Measurements from ENCODE around the gene COL4A2.

The COL4A2 gene

GRCh38 chr13:110503037-110503901 is 196.2 kb downstream of the COL4A2 start:
- peak overlapping the region; percentile 52 for H3K27ac ChIP-seq
- DNase-seq: peak; percentile 90
- TF ChIP-seq, protein P1, sequence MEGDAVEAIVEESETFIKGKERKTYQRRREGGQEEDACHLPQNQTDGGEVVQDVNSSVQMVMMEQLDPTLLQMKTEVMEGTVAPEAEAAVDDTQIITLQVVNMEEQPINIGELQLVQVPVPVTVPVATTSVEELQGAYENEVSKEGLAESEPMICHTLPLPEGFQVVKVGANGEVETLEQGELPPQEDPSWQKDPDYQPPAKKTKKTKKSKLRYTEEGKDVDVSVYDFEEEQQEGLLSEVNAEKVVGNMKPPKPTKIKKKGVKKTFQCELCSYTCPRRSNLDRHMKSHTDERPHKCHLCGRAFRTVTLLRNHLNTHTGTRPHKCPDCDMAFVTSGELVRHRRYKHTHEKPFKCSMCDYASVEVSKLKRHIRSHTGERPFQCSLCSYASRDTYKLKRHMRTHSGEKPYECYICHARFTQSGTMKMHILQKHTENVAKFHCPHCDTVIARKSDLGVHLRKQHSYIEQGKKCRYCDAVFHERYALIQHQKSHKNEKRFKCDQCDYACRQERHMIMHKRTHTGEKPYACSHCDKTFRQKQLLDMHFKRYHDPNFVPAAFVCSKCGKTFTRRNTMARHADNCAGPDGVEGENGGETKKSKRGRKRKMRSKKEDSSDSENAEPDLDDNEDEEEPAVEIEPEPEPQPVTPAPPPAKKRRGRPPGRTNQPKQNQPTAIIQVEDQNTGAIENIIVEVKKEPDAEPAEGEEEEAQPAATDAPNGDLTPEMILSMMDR (IDR thresholded peaks at IDR 0.05; ENCODE audit: low read depth, low read length, missing control alignments): no peak
- no peaks in the 10 kb centered on the region for H3K27me3 ChIP-seq (replicated peaks)
- peaks cover 94% of the 10 kb centered on the region for H3K36me3 ChIP-seq (replicated peaks)
- H3K4me3 ChIP-seq (ENCODE audit: low read depth, low read length): no peak overlapping the region
- in situ Hi-C loops (cut with HindIII; ENCODE audit: low pct_ligation_motif_present, low sequenced_read_pairs): no loop called here

- Histone ChIP-seq H3K27me3 (replicated peaks) (no peaks in the 10 kb centered on the region), H3K4me3 (ENCODE audit: low read depth, low read length) (no peak overlapping the region), H3K36me3 (replicated peaks) (peaks cover 94% of the 10 kb centered on the region), H3K27ac (peak overlapping the region; percentile 52)
- DNase-seq: no peak
- TF ChIP-seq, protein P1 (IDR thresholded peaks at IDR 0.05; ENCODE audit: low read depth, low read length, missing control alignments): no peak
- in situ Hi-C loops (cut with HindIII; ENCODE audit: low pct_ligation_motif_present, low sequenced_read_pairs): no loop called here
Observed at GRCh38 chr13:110503979-110504499, 197.0 kb downstream of the COL4A2 start.

DNA sequence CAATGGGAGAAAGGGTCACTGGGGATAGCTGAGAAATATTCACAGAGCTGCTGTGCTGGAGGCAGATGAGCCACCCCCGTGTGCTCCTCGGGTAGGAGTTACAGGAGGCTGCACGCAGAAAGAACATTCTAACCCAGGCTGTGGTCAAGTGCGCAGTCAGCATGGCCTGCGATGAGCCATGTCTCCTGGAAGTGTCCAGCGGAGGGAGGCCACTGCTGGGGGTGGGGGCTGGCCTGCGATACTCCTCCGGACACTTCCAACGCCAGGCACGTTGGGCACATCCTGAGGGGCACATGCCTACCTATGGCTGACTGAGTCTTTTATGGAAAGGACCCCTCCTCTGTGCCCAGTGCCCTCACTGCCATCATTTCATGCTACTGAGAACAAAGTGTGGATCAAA is 198.5 kb downstream of the COL4A2 start:
- Histone ChIP-seq H3K27me3 (replicated peaks) (no peaks in the 10 kb centered on the region), H3K36me3 (replicated peaks) (peaks cover 94% of the 10 kb centered on the region)

GRCh38 chr13:110506396-110506795 is 199.3 kb downstream of the COL4A2 start:
- H3K4me3 ChIP-seq (ENCODE audit: low read depth, low read length): no peak overlapping the region
- DNase-seq: no peak
- peaks cover 89% of the 10 kb centered on the region for H3K36me3 ChIP-seq (replicated peaks)
- in situ Hi-C loops (cut with HindIII; ENCODE audit: low pct_ligation_motif_present, low sequenced_read_pairs): no loop called here
- H3K27ac ChIP-seq: no peak overlapping the region
- TF ChIP-seq, protein P1 (IDR thresholded peaks at IDR 0.05; ENCODE audit: low read depth, low read length, missing control alignments): no peak
- H3K27me3 ChIP-seq (replicated peaks): no peaks in the 10 kb centered on the region

More for the DNA sequence above, 198.5 kb downstream of the COL4A2 start:
- TF ChIP-seq, protein P1 (IDR thresholded peaks at IDR 0.05; ENCODE audit: low read depth, low read length, missing control alignments): no peak
- no peak overlapping the region for H3K27ac ChIP-seq
- no peak for DNase-seq
- no peak overlapping the region for H3K4me3 ChIP-seq (ENCODE audit: low read depth, low read length)
- in situ Hi-C loops (cut with HindIII; ENCODE audit: low pct_ligation_motif_present, low sequenced_read_pairs): no loop called here

- in situ Hi-C loops (cut with HindIII; ENCODE audit: low pct_ligation_motif_present, low sequenced_read_pairs): no loop called here
- H3K36me3 ChIP-seq (replicated peaks): peaks cover 89% of the 10 kb centered on the region
Observed at GRCh38 chr13:110506859-110507566, 199.9 kb downstream of the COL4A2 start.

More at GRCh38 chr13:110506859-110507566, 199.9 kb downstream of the COL4A2 start:
- Histone ChIP-seq H3K4me3 (ENCODE audit: low read depth, low read length) (no peak overlapping the region), H3K27me3 (replicated peaks) (no peaks in the 10 kb centered on the region), H3K27ac (no peak overlapping the region)
- no peak for DNase-seq
- TF ChIP-seq, protein P1 (IDR thresholded peaks at IDR 0.05; ENCODE audit: low read depth, low read length, missing control alignments): no peak
